Measurements from ENCODE around the gene CAMP. TPM values are rescaled to one million over a fixed set of nuclear protein-coding genes. Genes with fewer than 3 reads are reported as not detected.

Gene CAMP
- total RNA-seq, 4 donors from 2014 or later: 0.63 TPM; not detected in 3

GRCh38 chr3:48188266-48189201 is 34.8 kb upstream of the CAMP start, which contains the start of gene CDC25A:
Gene CDC25A, minus strand, starts transcription at chr3:48188417. Its CDS starts 470 bp downstream, at chr3:48187947.
- DNase-seq (ENCODE audit: low spot score in 2 of 2): peak; percentile 90 to 94
- peaks cover 0 to 17% (median 8%) of the 10 kb centered on the region in 4 donors for H3K4me1 ChIP-seq
- no peaks in the 10 kb centered on the region for H3K36me3 ChIP-seq
- 4 to 9% methylated on average over 35 to 37 of the region's 44 CpGs for WGBS, 2 donors
- H3K27me3 ChIP-seq: no peaks in the 10 kb centered on the region
- no peaks in the 10 kb centered on the region for H3K9me3 ChIP-seq
- peak within 1 kb of the TSS in 3 of 4 donors; percentile 37 to 74 (median 73) for H3K27ac ChIP-seq
- H3K4me3 ChIP-seq: peak within 1 kb of the TSS; percentile 44 to 71 (median 56)
- no peak for TF ChIP-seq CTCF (IDR thresholded peaks at IDR 0.05)
- no peak for TF ChIP-seq POLR2A (IDR thresholded peaks at IDR 0.05)
- peak; percentile 66 to 81 for TF ChIP-seq EP300 (IDR thresholded peaks at IDR 0.05)

DNA sequence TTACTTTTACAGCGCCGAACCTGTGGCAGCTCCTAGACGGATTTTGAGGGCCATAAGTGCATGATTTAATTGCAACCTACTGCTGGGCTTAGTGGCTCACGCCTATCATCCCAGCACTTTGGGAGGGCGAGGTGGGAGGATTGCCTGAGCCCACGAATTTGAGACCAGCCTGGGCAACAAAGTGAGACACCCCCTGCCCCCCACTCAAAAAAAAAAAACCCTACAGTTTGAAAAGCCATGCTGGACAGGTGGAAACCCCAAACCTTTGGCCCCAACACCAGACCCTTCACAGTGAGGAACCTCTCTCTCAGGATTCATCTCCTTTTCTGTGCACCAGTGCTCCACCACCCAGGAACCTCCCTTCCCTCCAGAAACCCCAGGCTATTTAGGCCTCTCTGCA is 34.0 kb upstream of the CAMP start:
- TF ChIP-seq EP300 (IDR thresholded peaks at IDR 0.05): no peak

GRCh38 chr3:48190911-48191310 is 32.4 kb upstream of the CAMP start:
- H3K27me3 ChIP-seq: no peaks in the 10 kb centered on the region
- TF ChIP-seq EP300 (IDR thresholded peaks at IDR 0.05) (no peak), CTCF (IDR thresholded peaks at IDR 0.05) (no peak)
- H3K4me3 ChIP-seq: no peak overlapping the region
- 81 to 82% methylated on average over 3 of the region's 3 CpGs for WGBS, 2 donors
- no peak overlapping the region for H3K27ac ChIP-seq
- H3K36me3 ChIP-seq: no peaks in the 10 kb centered on the region
- peaks cover 0 to 22% (median 8%) of the 10 kb centered on the region in 4 donors for H3K4me1 ChIP-seq
- H3K9me3 ChIP-seq: no peaks in the 10 kb centered on the region
- no peak for DNase-seq (ENCODE audit: low spot score in 2 of 2)

More for the DNA sequence above, 34.0 kb upstream of the CAMP start:
- Histone ChIP-seq H3K4me1 (peaks cover 0 to 17% (median 8%) of the 10 kb centered on the region in 4 donors), H3K27ac (peak overlapping the region in 1 of 4 donors; percentile 73), H3K9me3 (no peaks in the 10 kb centered on the region), H3K27me3 (no peaks in the 10 kb centered on the region), H3K36me3 (no peaks in the 10 kb centered on the region), H3K4me3 (no peak overlapping the region)
- DNase-seq (ENCODE audit: low spot score in 2 of 2): no peak
- WGBS, 2 donors: 90 to 93% methylated on average over 6 of the region's 6 CpGs

DNA sequence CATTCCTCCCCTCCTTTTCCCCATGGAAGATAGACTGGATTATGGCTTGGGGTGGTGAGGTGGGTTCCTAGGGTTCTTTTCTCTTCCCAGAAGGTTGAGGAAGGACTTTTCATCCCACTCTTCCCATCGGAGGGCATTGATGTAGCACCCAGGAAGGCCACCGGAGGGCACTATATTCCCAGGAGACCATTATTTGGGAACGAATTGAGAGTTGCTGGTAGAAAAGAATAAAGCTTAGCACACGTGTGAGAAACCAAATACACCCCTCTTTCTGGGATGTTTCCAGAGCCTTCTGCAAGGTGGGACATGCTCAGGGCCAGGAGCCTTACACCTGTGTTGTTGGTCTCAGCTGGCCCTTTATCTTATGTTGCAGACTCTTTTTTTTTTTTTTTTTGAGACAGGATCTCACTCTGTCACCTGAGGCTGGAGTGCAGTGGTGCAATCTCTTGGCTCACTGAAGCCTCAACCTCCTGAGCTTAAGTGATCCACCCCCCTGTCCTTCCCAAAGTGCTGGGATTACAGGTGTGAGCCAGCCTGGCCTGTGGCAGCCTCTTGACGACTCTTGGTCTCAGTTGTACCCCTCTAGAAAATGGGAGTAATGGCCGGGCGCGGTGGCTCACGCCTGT is 28.7 kb upstream of the CAMP start:
- TF ChIP-seq POLR2A (IDR thresholded peaks at IDR 0.05) (no peak), CTCF (IDR thresholded peaks at IDR 0.05) (peak; percentile 59 to 70 (median 68))
- peak; percentile 45 to 71 for DNase-seq (ENCODE audit: low spot score in 2 of 2)
- H3K27ac ChIP-seq: no peak overlapping the region
- H3K4me3 ChIP-seq: no peak overlapping the region
- H3K27me3 ChIP-seq: no peaks in the 10 kb centered on the region
- no peaks in the 10 kb centered on the region for H3K9me3 ChIP-seq
- H3K4me1 ChIP-seq: peaks cover 0 to 5% (median 0%) of the 10 kb centered on the region in 4 donors
- H3K36me3 ChIP-seq: no peaks in the 10 kb centered on the region
- WGBS, 2 donors: 50 to 56% methylated on average over 9 of the region's 9 CpGs

- no peaks in the 10 kb centered on the region for H3K27me3 ChIP-seq
- H3K4me3 ChIP-seq: no peak overlapping the region
- WGBS, 2 donors: 73% methylated on average over 1 of the region's 1 CpG
- H3K4me1 ChIP-seq: peaks cover 0 to 5% (median 0%) of the 10 kb centered on the region in 4 donors
- no peaks in the 10 kb centered on the region for H3K9me3 ChIP-seq
- no peak for DNase-seq (ENCODE audit: low spot score in 2 of 2)
- TF ChIP-seq CTCF (IDR thresholded peaks at IDR 0.05) (no peak), EP300 (IDR thresholded peaks at IDR 0.05) (no peak), POLR2A (IDR thresholded peaks at IDR 0.05) (no peak)
- H3K27ac ChIP-seq: no peak overlapping the region
- no peaks in the 10 kb centered on the region for H3K36me3 ChIP-seq
These were observed 26.7 kb upstream of the CAMP start for GRCh38 chr3:48196611-48197010.
